ENCODE results near the gene IL34.

The IL34 gene

DNA sequence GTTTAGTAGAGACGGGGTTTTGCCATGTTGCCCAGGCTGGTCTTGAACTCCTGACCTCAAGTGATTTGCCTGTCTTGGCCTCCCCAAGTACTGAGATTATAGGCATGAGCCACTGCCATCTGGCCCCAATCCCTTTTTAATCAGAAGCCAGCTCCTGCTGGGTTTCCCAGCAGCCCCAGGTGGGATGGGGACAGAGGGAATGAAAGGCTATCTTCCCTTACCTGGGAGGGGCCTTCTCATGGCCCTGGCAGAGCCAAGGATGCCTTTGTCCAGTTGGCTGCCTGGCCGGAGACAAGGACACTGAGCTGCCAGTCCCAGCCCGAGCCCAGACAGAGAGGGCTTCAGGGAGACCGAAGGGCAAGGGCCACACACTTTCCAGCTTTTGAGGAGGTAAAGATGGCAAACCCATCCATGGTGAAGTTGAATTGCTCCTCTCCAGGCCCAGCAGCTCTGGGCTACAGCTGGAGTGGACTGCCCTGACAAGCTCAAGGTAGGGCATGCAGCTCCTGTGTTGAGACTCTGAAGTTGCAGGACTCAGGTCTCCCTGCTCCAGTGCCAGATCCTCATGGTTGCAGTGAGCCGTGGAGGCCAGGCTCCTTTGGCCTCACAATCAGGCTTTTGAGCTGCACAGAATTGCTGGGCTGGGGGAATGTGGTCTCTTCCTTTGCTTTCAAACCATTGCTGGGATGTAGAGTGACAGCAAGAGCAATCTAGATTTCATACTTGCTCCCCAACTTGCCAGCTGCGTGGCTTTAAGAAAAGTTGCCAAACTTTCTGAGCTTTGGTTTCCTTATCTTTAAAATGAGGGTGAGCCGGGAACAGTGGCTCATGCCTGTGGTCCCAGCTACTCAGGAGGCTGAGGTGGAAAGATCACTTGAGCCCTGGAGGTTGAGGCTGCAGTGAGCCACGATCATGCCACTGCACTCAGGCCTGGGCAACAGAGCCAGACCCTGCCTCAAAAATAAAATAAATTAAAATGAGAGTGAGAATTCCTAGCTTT is 44.5 kb upstream of the IL34 start:
- whole genome bisulfite sequencing (ENCODE audit: extremely low coverage, insufficient coverage, insufficient read length): no CpG with 5 or more reads among the region's 8 CpGs
- DNase-seq: no peak
- Histone ChIP-seq H3K9me3 (ENCODE audit: insufficient read depth, low read depth, low read length) (no peaks in the 10 kb centered on the region), H3K9ac (ENCODE audit: low read length) (no peak overlapping the region), H4K91ac (ENCODE audit: low read depth, low read length) (no peak overlapping the region), H4K8ac (ENCODE audit: low read depth, low read length) (no peak overlapping the region), H2BK120ac (ENCODE audit: insufficient read depth, low read length, poor library complexity) (no peak overlapping the region), H3K36me3 (ENCODE audit: control insufficient read depth in 1 of 2, insufficient read depth in 2 of 2, low read length in 2 of 2) (no peaks in the 10 kb centered on the region), H2AK5ac (ENCODE audit: low read length) (no peak overlapping the region), H3K4me1 (ENCODE audit: control insufficient read depth in 1 of 2, insufficient read depth in 2 of 2, low read length in 2 of 2) (no peaks in the 10 kb centered on the region), H3K79me2 (ENCODE audit: control insufficient read depth, insufficient read depth, low read length, poor library complexity) (no peaks in the 10 kb centered on the region), H3K23ac (ENCODE audit: low read length) (no peak overlapping the region), H3K4ac (ENCODE audit: low read depth, low read length) (no peak overlapping the region), H4K12ac (ENCODE audit: low read depth, low read length) (no peak overlapping the region), H2BK12ac (ENCODE audit: low read length) (no peak overlapping the region), H2AFZ (ENCODE audit: insufficient read depth, low read length, poor library complexity) (no peak overlapping the region), H3K14ac (ENCODE audit: low read length) (no peak overlapping the region), H3K27me3 (ENCODE audit: insufficient read depth, low read length) (no peaks in the 10 kb centered on the region), H2BK5ac (ENCODE audit: low read depth, low read length, poor library complexity) (no peak overlapping the region), H3K27ac (ENCODE audit: low read depth, low read length) (no peak overlapping the region), H3K4me2 (ENCODE audit: low read length) (no peak overlapping the region), H3K79me1 (ENCODE audit: low read length) (no peaks in the 10 kb centered on the region), H3K18ac (ENCODE audit: low read length) (no peak overlapping the region), H3K4me3 (ENCODE audit: low read depth, low read length) (no peak overlapping the region)

DNA sequence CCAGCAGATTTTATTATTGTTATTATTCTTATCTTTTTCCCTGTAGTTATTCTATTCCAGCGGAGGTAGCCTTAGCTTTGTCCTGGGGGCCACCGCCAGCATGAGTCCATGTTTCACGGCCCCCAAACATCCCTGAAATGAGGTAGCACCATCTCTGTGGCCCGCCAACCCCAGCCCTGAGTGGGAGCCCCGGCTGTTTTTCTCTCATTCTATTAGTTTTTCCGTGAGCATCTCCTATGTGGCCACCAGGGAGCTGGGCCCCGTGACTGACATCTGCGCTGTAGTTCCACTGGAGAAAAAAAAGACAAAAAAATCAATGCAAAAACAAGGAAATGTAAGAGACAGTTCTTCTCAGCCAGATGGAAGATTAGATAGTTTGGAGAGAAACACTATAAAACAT is 43.5 kb upstream of the IL34 start:
- Histone ChIP-seq H2AK5ac (ENCODE audit: low read length) (no peak overlapping the region), H4K8ac (ENCODE audit: low read depth, low read length) (no peak overlapping the region), H2BK5ac (ENCODE audit: low read depth, low read length, poor library complexity) (no peak overlapping the region), H3K18ac (ENCODE audit: low read length) (no peak overlapping the region), H3K36me3 (ENCODE audit: control insufficient read depth in 1 of 2, insufficient read depth in 2 of 2, low read length in 2 of 2) (no peaks in the 10 kb centered on the region), H2BK12ac (ENCODE audit: low read length) (no peak overlapping the region), H3K79me2 (ENCODE audit: control insufficient read depth, insufficient read depth, low read length, poor library complexity) (no peaks in the 10 kb centered on the region), H2BK120ac (ENCODE audit: insufficient read depth, low read length, poor library complexity) (no peak overlapping the region), H2AFZ (ENCODE audit: insufficient read depth, low read length, poor library complexity) (no peak overlapping the region), H3K9ac (ENCODE audit: low read length) (no peak overlapping the region), H3K9me3 (ENCODE audit: insufficient read depth, low read depth, low read length) (no peaks in the 10 kb centered on the region), H3K79me1 (ENCODE audit: low read length) (no peaks in the 10 kb centered on the region), H4K91ac (ENCODE audit: low read depth, low read length) (no peak overlapping the region), H3K4me2 (ENCODE audit: low read length) (no peak overlapping the region), H4K12ac (ENCODE audit: low read depth, low read length) (no peak overlapping the region), H3K14ac (ENCODE audit: low read length) (no peak overlapping the region), H3K27me3 (ENCODE audit: insufficient read depth, low read length) (no peaks in the 10 kb centered on the region), H3K23ac (ENCODE audit: low read length) (no peak overlapping the region), H3K4ac (ENCODE audit: low read depth, low read length) (no peak overlapping the region), H3K4me3 (ENCODE audit: low read depth, low read length) (no peak overlapping the region), H3K27ac (ENCODE audit: low read depth, low read length) (no peak overlapping the region), H3K4me1 (ENCODE audit: control insufficient read depth in 1 of 2, insufficient read depth in 2 of 2, low read length in 2 of 2) (no peaks in the 10 kb centered on the region)
- WGBS (ENCODE audit: extremely low coverage, insufficient coverage, insufficient read length): no CpG with 5 or more reads among the region's 8 CpGs
- no peak for DNase-seq

DNA sequence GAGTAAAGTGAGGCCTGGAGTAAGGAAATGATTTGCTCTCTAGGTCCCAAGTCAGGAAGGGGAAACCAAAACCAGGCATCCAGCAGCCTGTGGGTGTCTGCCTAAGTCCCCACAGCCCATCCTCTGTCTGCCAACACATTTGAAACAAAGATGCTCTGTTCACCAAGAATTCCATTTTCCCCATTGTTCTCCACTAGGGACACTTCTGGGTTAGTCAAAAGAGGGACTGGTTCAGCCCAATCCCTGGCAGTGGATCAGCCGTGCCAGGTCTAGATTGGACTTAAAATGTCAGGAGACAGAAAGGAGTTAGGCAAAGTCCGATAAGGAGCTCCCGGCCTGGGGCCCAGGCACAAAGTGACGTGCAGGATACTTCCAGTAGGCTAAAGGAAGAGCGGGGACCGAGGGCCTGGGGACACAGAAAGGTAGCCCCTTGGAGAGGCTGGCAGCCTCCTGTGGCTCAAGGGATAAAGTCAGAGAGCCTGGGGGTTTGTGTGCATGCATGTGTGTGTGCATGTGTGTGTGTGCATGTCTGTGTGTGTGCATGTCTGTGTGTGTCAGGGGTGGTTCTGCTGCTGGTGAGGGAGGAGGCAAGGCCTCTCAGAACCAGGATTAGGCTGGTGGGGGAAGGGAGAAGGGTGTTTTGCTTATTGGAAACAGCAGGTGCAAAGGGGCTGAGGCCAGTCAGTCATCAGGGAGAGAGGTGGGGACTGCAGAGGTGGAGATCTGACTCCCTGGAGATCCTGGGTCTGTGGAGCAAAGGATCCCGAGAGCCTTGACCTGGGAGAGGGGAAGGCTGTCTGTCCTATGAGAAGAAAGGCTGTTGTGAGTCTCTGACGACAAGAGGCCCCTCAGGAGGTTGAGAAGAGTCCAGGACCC is 41.7 kb upstream of the IL34 start:
- no peak overlapping the region for H3K14ac ChIP-seq (ENCODE audit: low read length)
- H2AFZ ChIP-seq (ENCODE audit: insufficient read depth, low read length, poor library complexity): no peak overlapping the region
- DNase-seq: no peak
- H2BK120ac ChIP-seq (ENCODE audit: insufficient read depth, low read length, poor library complexity): no peak overlapping the region
- H2AK5ac ChIP-seq (ENCODE audit: low read length): no peak overlapping the region
- no peaks in the 10 kb centered on the region for H3K79me2 ChIP-seq (ENCODE audit: control insufficient read depth, insufficient read depth, low read length, poor library complexity)
- H3K4me2 ChIP-seq (ENCODE audit: low read length): no peak overlapping the region
- H3K36me3 ChIP-seq (ENCODE audit: control insufficient read depth in 1 of 2, insufficient read depth in 2 of 2, low read length in 2 of 2): no peaks in the 10 kb centered on the region
- no peaks in the 10 kb centered on the region for H3K9me3 ChIP-seq (ENCODE audit: insufficient read depth, low read depth, low read length)
- no peaks in the 10 kb centered on the region for H3K27me3 ChIP-seq (ENCODE audit: insufficient read depth, low read length)
- no peak overlapping the region for H3K27ac ChIP-seq (ENCODE audit: low read depth, low read length)
- no peaks in the 10 kb centered on the region for H3K79me1 ChIP-seq (ENCODE audit: low read length)
- no peaks in the 10 kb centered on the region for H3K4me1 ChIP-seq (ENCODE audit: control insufficient read depth in 1 of 2, insufficient read depth in 2 of 2, low read length in 2 of 2)
- no peak overlapping the region for H2BK12ac ChIP-seq (ENCODE audit: low read length)
- no peak overlapping the region for H4K12ac ChIP-seq (ENCODE audit: low read depth, low read length)
- no peak overlapping the region for H3K4me3 ChIP-seq (ENCODE audit: low read depth, low read length)
- H3K23ac ChIP-seq (ENCODE audit: low read length): no peak overlapping the region
- H4K91ac ChIP-seq (ENCODE audit: low read depth, low read length): no peak overlapping the region
- H3K18ac ChIP-seq (ENCODE audit: low read length): no peak overlapping the region
- no CpG with 5 or more reads among the region's 8 CpGs for WGBS (ENCODE audit: extremely low coverage, insufficient coverage, insufficient read length)
- H4K8ac ChIP-seq (ENCODE audit: low read depth, low read length): no peak overlapping the region
- no peak overlapping the region for H2BK5ac ChIP-seq (ENCODE audit: low read depth, low read length, poor library complexity)
- no peak overlapping the region for H3K4ac ChIP-seq (ENCODE audit: low read depth, low read length)
- no peak overlapping the region for H3K9ac ChIP-seq (ENCODE audit: low read length)

DNA sequence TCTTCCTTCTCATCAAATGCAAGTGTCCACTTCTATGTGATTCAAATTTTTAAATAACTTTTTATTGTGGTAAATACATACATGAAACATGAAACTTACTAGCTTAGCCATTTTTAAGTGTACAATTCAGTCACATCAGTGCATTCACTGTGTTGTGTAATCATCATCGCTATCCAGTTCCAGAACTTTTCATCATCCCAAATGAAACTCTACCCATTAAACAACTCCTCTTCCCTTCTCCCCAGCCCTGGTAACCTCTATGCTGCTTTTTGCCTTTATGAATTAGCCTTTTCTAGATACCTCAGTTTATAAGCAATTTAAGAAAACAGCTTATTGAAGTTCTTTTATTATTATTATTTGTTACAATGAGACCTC is 41.1 kb upstream of the IL34 start:
- Histone ChIP-seq H3K4ac (ENCODE audit: low read depth, low read length) (no peak overlapping the region), H2AK5ac (ENCODE audit: low read length) (no peak overlapping the region), H3K14ac (ENCODE audit: low read length) (no peak overlapping the region), H3K79me2 (ENCODE audit: control insufficient read depth, insufficient read depth, low read length, poor library complexity) (no peaks in the 10 kb centered on the region), H3K9ac (ENCODE audit: low read length) (no peak overlapping the region), H3K79me1 (ENCODE audit: low read length) (no peaks in the 10 kb centered on the region), H3K18ac (ENCODE audit: low read length) (no peak overlapping the region), H3K9me3 (ENCODE audit: insufficient read depth, low read depth, low read length) (no peaks in the 10 kb centered on the region), H4K8ac (ENCODE audit: low read depth, low read length) (no peak overlapping the region), H2BK12ac (ENCODE audit: low read length) (no peak overlapping the region), H3K27me3 (ENCODE audit: insufficient read depth, low read length) (no peaks in the 10 kb centered on the region), H3K4me2 (ENCODE audit: low read length) (no peak overlapping the region), H2AFZ (ENCODE audit: insufficient read depth, low read length, poor library complexity) (no peak overlapping the region), H4K12ac (ENCODE audit: low read depth, low read length) (no peak overlapping the region), H3K4me1 (ENCODE audit: control insufficient read depth in 1 of 2, insufficient read depth in 2 of 2, low read length in 2 of 2) (no peaks in the 10 kb centered on the region), H4K91ac (ENCODE audit: low read depth, low read length) (no peak overlapping the region), H3K36me3 (ENCODE audit: control insufficient read depth in 1 of 2, insufficient read depth in 2 of 2, low read length in 2 of 2) (no peaks in the 10 kb centered on the region), H3K27ac (ENCODE audit: low read depth, low read length) (no peak overlapping the region), H3K4me3 (ENCODE audit: low read depth, low read length) (no peak overlapping the region), H3K23ac (ENCODE audit: low read length) (no peak overlapping the region), H2BK5ac (ENCODE audit: low read depth, low read length, poor library complexity) (no peak overlapping the region), H2BK120ac (ENCODE audit: insufficient read depth, low read length, poor library complexity) (no peak overlapping the region)
- no CpG with 5 or more reads among the region's 1 CpG for WGBS (ENCODE audit: extremely low coverage, insufficient coverage, insufficient read length)
- no peak for DNase-seq
